Measurements from ENCODE around the gene CLEC14A.

The CLEC14A gene

DNA sequence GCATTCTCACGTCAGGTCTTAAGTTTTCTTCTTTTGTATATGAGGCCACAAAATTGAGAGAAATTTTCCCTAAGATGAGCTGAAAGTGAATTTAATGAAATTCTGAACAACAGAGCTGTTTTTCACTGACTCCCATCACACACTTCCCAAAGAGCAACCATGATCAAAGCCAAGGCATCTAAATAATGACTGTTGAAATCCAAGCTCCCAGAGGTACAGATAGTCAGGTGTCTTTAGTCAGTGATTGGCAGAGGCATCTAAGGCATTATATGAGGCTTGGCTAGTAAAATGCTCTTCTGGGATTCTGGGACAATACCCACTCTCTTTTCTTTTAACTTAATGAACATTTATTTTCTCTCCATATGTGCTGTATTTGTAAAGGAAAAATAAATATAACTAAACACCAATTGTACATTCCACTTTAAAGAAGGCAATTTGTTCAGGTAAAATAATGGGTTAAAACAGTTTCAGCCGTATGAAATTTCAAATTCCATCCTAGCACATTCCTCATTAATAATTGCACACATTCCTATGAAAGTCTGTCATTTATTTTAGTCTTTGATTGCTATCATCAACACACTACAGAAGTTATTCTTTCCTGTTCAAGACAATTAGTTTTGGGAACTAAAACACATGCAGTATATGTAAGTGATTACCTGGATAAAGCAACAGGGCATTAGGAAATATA is 49.1 kb downstream of the CLEC14A start:
- TF ChIP-seq, protein P1, sequence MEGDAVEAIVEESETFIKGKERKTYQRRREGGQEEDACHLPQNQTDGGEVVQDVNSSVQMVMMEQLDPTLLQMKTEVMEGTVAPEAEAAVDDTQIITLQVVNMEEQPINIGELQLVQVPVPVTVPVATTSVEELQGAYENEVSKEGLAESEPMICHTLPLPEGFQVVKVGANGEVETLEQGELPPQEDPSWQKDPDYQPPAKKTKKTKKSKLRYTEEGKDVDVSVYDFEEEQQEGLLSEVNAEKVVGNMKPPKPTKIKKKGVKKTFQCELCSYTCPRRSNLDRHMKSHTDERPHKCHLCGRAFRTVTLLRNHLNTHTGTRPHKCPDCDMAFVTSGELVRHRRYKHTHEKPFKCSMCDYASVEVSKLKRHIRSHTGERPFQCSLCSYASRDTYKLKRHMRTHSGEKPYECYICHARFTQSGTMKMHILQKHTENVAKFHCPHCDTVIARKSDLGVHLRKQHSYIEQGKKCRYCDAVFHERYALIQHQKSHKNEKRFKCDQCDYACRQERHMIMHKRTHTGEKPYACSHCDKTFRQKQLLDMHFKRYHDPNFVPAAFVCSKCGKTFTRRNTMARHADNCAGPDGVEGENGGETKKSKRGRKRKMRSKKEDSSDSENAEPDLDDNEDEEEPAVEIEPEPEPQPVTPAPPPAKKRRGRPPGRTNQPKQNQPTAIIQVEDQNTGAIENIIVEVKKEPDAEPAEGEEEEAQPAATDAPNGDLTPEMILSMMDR (conservative IDR thresholded peaks at IDR 0.05; ENCODE audit: low read depth, low read length) = no peak
- DNase-seq (ENCODE audit: low read depth) = no peak
- no peak overlapping the region for H3K4me3 ChIP-seq (ENCODE audit: low read length)

DNA sequence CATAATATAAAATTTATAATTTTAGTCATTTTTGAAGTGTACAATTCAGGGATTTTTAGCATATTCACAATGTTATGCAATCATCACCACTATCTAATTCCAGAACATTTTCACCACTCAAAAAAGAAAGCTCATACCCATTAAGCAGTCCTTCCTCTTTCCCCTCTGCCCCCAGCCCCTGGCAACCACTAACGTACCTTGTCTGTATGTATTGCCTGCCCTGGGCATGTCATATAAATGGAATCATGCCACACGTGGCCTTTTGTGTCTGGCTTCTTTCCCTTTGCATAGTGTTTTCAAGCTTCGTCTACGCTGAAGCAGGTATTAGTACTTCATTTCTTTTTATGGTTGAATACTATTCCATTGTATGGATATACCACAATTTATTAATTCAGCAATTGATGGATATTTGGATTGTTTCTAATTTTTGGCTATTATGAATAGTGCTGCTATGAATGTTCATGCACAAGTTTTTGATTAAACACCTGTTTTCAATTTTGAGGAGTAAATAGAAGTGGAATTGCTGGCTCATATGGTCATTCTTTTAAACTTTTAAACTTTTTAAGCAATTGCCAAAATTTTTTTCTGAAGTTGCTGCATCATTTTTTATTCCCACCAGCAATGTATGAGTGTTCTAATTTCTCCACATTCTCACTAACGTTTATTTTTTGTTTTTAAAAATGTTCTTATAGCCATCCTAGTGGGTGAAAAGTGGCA is 49.8 kb downstream of the CLEC14A start:
- no peak for DNase-seq (ENCODE audit: low read depth)
- TF ChIP-seq, protein P1 (conservative IDR thresholded peaks at IDR 0.05; ENCODE audit: low read depth, low read length) = no peak
- H3K4me3 ChIP-seq (ENCODE audit: low read length) = no peak overlapping the region

DNA sequence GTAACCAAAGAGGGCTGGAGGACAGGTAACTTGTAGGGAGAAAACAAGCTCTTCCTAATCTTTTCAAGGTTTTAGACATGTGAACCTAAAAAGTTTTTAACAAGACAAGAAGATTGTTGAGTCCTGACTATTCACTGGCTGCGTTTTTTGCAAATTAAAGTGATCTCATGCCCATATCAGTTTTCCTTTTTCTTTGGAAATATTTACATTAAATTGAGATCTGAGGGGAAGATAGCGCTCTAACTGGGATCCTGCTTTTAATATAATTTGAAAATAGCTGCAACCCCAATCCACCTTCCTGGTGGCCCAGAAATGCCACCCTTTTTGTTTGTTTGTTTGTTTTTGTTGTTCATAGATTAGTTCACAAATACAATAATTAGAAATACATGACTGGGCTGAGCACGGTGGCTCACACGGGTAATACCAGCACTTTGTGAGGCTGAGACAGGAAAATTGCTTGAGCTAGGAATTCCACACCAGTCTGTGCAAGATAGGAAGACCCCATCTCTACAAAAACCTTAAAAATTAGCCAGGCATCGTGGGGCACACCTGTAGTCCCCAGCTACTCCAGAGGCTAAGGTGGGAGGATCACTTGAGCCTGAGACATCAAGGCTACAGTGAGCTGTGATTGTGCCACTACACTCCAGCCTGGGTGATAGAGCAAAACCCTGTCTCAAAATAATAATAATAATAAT is 50.6 kb downstream of the CLEC14A start:
- no peak overlapping the region for H3K4me3 ChIP-seq (ENCODE audit: low read length)
- no peak for DNase-seq (ENCODE audit: low read depth)
- TF ChIP-seq, protein P1 (conservative IDR thresholded peaks at IDR 0.05; ENCODE audit: low read depth, low read length) = no peak

DNA sequence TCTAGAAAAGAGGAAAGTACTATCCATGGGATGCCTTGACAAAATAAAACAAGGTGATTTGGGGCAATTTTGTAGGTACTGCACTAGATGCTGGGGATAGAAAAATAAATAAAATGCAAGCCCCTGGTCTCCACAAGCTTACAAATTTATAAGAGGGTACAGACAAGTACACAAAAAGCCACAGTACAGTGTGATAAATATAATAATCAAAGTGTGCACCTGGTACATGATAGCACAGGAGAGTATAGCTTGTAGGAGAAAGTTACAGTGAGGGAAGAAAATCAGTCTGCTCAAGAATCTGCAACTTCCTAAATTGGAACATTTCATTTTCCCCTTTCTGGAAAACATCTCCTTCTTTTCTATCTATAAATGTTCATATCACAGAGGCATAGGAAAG is 51.2 kb downstream of the CLEC14A start:
- TF ChIP-seq, protein P1 (conservative IDR thresholded peaks at IDR 0.05; ENCODE audit: low read depth, low read length) = no peak
- H3K4me3 ChIP-seq (ENCODE audit: low read length) = no peak overlapping the region
- no peak for DNase-seq (ENCODE audit: low read depth)

Measured in retinal pigment epithelial cell (primary cell).